ENCODE data around the gene EPAS1.

The EPAS1 gene

GRCh38 chr2:46361920-46362666 lies 64.9 kb downstream of the EPAS1 start:
- no peak for DNase-seq

DNA sequence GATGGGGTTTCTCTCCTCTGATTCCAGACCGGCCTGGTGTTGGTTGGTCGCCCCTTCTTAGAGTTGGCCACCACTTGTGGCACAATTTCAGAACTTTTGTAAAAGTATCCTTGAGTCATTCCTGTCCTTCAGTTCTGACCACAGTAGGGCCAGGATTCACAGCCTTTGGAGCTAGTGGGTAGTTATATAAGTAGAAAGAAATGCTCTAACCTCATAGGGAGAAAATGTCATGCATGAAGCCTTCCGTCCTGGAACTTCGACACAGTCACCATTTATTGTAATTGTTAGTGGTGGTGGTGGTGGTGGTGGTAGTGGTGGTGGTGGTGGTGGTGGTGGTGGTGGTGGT lies 65.4 kb downstream of the EPAS1 start:
- no peak for DNase-seq

- DNase-seq, result no peak
Measured at GRCh38 chr2:46363535-46364170, 66.4 kb downstream of the EPAS1 start.

- peak in 3 of 56 donors; percentile 6 to 22 (median 21) for DNase-seq
Measured at GRCh38 chr2:46364797-46365457, 67.7 kb downstream of the EPAS1 start.

DNA sequence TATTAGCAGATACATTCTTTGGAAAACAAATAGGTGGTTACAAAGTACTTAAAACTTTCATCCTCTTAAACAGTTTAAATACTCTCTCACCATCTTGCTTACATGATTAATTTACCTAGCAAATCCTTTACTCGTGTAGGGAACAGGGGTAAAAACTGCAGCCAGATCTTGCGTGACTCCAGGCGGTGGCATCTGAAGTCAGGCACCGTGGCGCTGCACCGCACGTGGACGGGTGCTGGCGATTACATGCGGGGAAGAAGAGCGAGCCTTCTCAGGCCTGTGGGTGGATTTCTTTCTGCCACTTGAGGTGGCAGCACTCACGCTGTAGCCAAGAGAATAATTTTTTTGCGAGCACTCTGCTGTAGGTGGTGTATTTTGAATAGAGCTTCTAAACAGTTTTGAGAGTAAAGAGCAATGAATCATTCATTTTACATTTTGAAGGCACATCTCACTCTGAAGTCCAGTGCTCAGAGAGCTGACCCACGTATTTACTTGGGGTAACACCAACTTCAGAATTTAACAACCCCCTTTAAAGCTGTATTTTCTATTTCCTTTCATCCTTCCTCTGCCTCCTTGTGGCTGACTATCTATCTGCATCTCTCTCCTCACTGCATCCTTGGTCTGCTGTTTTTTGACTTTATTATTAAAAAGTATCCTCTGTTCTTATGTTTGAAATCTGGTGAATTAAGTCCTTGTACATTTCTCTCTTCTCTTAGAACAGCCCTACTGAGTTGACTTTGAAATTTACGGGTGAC lies 68.9 kb downstream of the EPAS1 start:
- DNase-seq, result no peak

DNA sequence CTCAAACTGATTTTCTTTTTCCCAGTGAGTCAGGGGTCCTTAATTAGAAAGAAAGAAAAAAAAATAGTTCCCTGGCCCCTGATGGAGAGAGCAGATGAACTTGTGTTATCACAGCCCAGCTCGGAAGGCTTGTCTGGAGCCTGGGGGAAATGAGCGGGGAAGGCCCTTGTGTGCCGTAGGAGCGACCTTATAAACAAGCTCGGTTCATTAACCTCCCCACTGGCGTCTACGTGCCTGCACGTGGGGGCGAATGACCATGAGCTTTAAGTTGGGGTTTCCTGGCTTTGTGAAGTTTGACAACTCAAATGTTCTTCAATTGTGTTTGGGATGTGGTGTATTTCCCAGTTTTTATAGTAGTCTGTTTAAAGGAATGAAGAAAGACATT lies 69.5 kb downstream of the EPAS1 start:
- DNase-seq, result no peak

DNA sequence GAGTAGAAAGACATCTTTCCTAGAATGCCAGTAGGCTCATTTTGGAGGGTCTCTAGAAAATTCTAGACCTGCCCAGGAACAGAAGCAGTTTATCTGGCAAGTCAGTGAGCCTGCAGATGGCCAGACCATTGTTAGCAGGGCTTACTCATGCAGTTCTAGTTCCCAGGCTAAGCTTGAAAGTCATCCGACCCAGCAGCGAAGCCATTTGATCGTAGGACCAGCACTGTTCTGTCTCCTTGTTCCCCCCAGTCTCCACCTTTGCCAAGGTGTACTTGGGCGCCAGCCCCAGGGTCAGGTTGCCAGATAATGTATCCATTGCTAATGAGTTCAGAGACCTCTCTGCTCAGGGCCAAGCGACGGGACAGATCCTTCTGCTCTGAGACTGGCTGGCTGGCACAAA lies 70.1 kb downstream of the EPAS1 start:
- peak in 8 of 56 donors; percentile 12 to 58 (median 24) for DNase-seq

DNA sequence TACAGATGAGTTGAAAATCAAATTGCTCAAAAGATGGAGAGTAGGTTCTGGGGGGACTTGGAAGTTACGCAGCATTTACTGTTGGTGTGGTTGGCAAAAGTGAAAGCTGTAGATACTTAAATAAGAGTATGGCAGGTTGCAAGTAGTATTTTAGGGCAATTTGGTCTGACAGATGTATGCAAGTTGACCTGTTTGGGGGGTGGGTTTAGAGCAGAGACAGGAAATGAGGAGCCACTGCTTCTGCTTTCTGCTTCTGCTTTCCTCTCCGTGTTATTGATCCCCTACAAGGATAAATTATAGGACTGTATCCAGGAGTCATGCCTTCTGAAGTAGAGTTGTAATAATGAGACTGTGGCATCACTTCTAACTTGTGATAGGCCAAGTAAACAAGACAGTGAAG lies 71.2 kb downstream of the EPAS1 start:
- no peak for DNase-seq

DNA sequence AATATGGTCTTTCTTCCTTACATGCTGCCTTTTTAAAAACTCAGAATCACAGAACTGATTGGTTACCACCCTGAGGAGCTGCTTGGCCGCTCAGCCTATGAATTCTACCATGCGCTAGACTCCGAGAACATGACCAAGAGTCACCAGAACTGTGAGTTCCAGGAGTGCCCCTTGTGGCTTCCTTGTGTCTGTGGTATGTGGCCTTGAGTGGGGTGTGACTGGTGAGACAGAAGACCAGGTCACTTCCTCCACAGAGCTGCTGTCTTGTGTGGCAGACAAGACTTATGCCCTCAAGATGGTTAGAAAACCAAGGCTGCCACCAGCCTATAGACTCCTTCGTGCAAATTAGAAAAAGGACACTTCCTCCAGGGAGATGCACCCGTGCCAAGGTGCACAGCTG lies 72.6 kb downstream of the EPAS1 start:
- no peak for DNase-seq

GRCh38 chr2:46371854-46372253 lies 74.6 kb downstream of the EPAS1 start:
- DNase-seq, result no peak

GRCh38 chr2:46372475-46372874 lies 75.3 kb downstream of the EPAS1 start:
- no peak for DNase-seq

DNA sequence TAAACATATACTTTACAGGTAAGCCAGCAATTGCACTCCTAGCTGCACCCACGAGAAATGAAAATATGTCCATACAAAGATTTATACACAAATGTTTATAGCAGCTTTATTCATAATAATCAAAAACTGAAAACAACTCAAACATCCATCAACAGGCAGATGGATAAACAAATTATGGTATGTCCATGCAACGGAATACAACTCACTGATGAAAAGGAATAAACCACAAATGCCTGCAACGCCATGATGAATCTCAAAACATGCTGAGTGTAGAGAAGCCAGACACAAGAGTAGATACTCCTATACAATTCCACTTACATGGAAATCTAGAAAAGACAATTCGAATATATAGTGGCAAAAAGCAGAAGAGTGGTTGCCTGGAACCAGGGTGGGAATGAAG lies 76.0 kb downstream of the EPAS1 start:
- DNase-seq, result no peak

GRCh38 chr2:46375566-46376125 lies 78.4 kb downstream of the EPAS1 start:
- no peak for DNase-seq

- DNase-seq, result no peak
Measured at GRCh38 chr2:46376586-46376985, 79.4 kb downstream of the EPAS1 start.

GRCh38 chr2:46377101-46377581 lies 79.9 kb downstream of the EPAS1 start:
- peak in 7 of 56 donors; percentile 17 to 39 (median 35) for DNase-seq

DNA sequence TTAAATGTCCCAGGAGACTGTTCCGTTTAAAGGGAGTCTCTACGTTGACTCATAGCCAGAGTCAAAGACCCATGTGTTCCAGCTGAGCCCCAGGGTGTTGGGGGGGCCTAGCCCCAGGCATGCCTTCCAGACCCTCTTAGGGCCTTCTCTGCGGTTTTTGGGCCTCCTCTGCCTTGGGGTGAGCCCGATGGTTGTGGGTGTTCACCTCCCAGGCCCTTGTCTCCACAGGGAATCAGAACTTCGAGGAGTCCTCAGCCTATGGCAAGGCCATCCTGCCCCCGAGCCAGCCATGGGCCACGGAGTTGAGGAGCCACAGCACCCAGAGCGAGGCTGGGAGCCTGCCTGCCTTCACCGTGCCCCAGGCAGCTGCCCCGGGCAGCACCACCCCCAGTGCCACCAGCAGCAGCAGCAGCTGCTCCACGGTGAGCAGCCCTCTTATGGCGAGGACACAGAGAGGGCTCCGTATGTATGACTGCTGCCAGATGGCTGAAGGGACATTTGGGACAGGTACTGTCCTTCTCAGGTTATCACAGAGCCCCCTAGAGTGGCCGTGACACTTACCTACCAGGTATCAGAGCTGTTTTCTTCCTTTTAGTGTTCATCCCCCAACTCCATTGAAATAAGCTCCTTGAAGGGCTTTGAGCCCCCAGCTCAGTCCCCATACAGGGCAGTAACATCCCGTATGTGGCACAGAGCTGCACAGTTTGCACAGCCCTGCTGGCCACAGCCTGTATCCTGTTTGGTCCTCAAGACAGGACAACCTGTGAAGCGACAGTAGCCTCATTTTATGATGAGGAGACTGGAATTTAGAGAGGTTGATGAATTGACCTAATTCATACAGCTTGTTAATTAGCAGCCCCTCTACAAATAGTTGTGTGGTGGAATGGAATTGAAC lies 80.7 kb downstream of the EPAS1 start:
- DNase-seq, result no peak

DNA sequence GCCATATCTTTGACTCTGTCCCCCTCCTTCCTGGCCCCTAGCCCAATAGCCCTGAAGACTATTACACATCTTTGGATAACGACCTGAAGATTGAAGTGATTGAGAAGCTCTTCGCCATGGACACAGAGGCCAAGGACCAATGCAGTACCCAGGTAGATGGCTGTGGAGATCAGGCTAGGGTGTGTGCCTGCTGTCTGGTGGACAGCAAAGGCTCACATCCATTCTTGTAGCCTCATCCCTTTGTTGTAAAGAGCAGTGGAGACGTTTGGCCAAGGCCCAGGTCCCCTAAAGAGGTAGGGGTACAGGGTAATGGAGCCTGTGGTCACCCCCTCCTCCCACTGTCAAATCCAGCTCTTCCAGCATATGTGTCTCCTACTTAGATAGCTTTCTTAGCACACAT lies 81.4 kb downstream of the EPAS1 start:
- DNase-seq, result no peak

- peak in 3 of 56 donors; percentile 13 to 59 (median 48) for DNase-seq
Measured at GRCh38 chr2:46379213-46380037, 82.2 kb downstream of the EPAS1 start.

Measured in nucleus accumbens (tissue), 56 donors.